Mesendoderm (in vitro differentiated cells): ENCODE data around the gene RABEPK.
"Not testable (repeated sequence)": the region's sequence is repeated elsewhere in the genome, so short reads cannot be mapped to it uniquely, and the experiment has no call there.

Experiments
- DNase-seq: peaks from one replicate; pipeline ENCODE4 v3.0.0; 2013
- H2AK5ac ChIP-seq: 2 replicates; pipeline ENCODE4 v1.6.1; 2013; ENCODE audit warnings: low read length, inconsistent platforms
- H2BK120ac ChIP-seq: 2 replicates; pipeline ENCODE4 v1.6.1; 2013; ENCODE audit warnings: low read depth, mild to moderate bottlenecking, low read length, moderate library complexity, mixed read lengths
- H2BK15ac ChIP-seq: replicated peaks from 2 replicates; pipeline ENCODE4 v1.6.1; 2013; ENCODE audit warnings: low read depth, mild to moderate bottlenecking, moderate library complexity
- H2BK5ac ChIP-seq: 2 replicates; pipeline ENCODE4 v1.6.1; 2013; ENCODE audit warnings: low read length, inconsistent platforms
- H3K18ac ChIP-seq: 2 replicates; pipeline ENCODE4 v1.6.1; 2013; ENCODE audit warnings: mild to moderate bottlenecking, low read length, mixed read lengths
- H3K23ac ChIP-seq: one replicate; pipeline ENCODE4 v1.6.1; 2013; ENCODE audit warnings: low read length
- H3K27ac ChIP-seq: 2 replicates; pipeline ENCODE4 v1.5.1; 2013; ENCODE audit warnings: low read depth, mild to moderate bottlenecking, inconsistent platforms, low read length, moderate library complexity
- H3K27me3 ChIP-seq: 2 replicates; pipeline ENCODE4 v1.6.1; 2013; ENCODE audit warnings: low read length, control low read depth, mild to moderate bottlenecking, inconsistent platforms; ENCODE audit not compliant: insufficient read depth, poor library complexity
- H3K36me3 ChIP-seq: 2 replicates; pipeline ENCODE4 v1.6.1; 2013; ENCODE audit warnings: low read length, inconsistent platforms; ENCODE audit not compliant: control insufficient read depth, insufficient read depth
- H3K4ac ChIP-seq: one replicate; pipeline ENCODE4 v1.6.1; 2013; ENCODE audit warnings: low read depth, mild to moderate bottlenecking, low read length, moderate library complexity
- H3K4me1 ChIP-seq: 2 replicates; pipeline ENCODE4 v1.6.1; 2013; ENCODE audit warnings: low read depth, low read length, inconsistent platforms; ENCODE audit not compliant: control insufficient read depth
- H3K4me2 ChIP-seq: 2 replicates; pipeline ENCODE4 v1.6.1; 2013; ENCODE audit warnings: low read length
- H3K4me3 ChIP-seq: 2 replicates; pipeline ENCODE4 v1.5.1; 2013; ENCODE audit warnings: mild to moderate bottlenecking, low read length
- H3K56ac ChIP-seq: one replicate; pipeline ENCODE4 v1.6.1; 2013; ENCODE audit warnings: low read length
- H3K79me1 ChIP-seq: 2 replicates; pipeline ENCODE4 v1.6.1; 2013; ENCODE audit warnings: low read length, inconsistent platforms
- H3K79me2 ChIP-seq: 2 replicates; pipeline ENCODE4 v1.6.1; 2013; ENCODE audit warnings: mild to moderate bottlenecking, low read length; ENCODE audit not compliant: control insufficient read depth, insufficient read depth
- H3K9ac ChIP-seq: 2 replicates; pipeline ENCODE4 v1.6.1; 2013; ENCODE audit warnings: low read length, inconsistent platforms
- H4K5ac ChIP-seq: one replicate; pipeline ENCODE4 v1.6.1; 2013; ENCODE audit warnings: low read length
- H4K8ac ChIP-seq: one replicate; pipeline ENCODE4 v1.6.1; 2013; ENCODE audit warnings: low read depth, mild to moderate bottlenecking, control low read depth, low read length, moderate library complexity
- WGBS: extraction: QIAGEN DNeasy Blood & Tissue Kit; methylation state at CpG from one replicate; pipeline ENCODE4 v1.1.7; 2013; ENCODE audit warnings: low lambda C conversion rate, missing lambda C conversion rate; ENCODE audit not compliant: insufficient coverage; ENCODE audit errors: extremely low coverage; 5-methylcytosine and 5-hydroxymethylcytosine counted together

Gene RABEPK

GRCh38 chr9:125161284-125161918 lies 38.9 kb upstream of the RABEPK start:
- Histone ChIP-seq H4K8ac (no peak overlapping the region), H3K27me3 (no peaks in the 10 kb centered on the region), H3K18ac (no peak overlapping the region), H3K27ac (no peak overlapping the region), H3K4me2 (no peak overlapping the region), H3K4me3 (no peak overlapping the region), H3K56ac (no peak overlapping the region), H3K9ac (no peak overlapping the region), H3K36me3 (no peaks in the 10 kb centered on the region), H2BK15ac (no peak overlapping the region), H2BK5ac (no peak overlapping the region), H4K5ac (no peak overlapping the region), H3K4me1 (no peaks in the 10 kb centered on the region), H3K4ac (no peak overlapping the region), H3K79me2 (no peaks in the 10 kb centered on the region), H3K23ac (no peak overlapping the region), H3K79me1 (no peaks in the 10 kb centered on the region), H2BK120ac (no peak overlapping the region), H2AK5ac (no peak overlapping the region)
- no peak for DNase-seq
- WGBS, result no CpG with 5 or more reads among the region's 3 CpGs

GRCh38 chr9:125162891-125163290 lies 37.5 kb upstream of the RABEPK start:
- WGBS, result no CpG with 5 or more reads among the region's 6 CpGs
- H3K4me3 ChIP-seq, H3K79me1 ChIP-seq, H3K56ac ChIP-seq, H3K4me1 ChIP-seq, H2AK5ac ChIP-seq, H3K4ac ChIP-seq, H3K9ac ChIP-seq, H3K79me2 ChIP-seq, H4K8ac ChIP-seq, H2BK120ac ChIP-seq, H3K4me2 ChIP-seq, H2BK5ac ChIP-seq, H3K18ac ChIP-seq, DNase-seq, H3K23ac ChIP-seq, H3K27me3 ChIP-seq, H3K27ac ChIP-seq, H3K36me3 ChIP-seq, H2BK15ac ChIP-seq, H4K5ac ChIP-seq: not testable (repeated sequence)

DNA sequence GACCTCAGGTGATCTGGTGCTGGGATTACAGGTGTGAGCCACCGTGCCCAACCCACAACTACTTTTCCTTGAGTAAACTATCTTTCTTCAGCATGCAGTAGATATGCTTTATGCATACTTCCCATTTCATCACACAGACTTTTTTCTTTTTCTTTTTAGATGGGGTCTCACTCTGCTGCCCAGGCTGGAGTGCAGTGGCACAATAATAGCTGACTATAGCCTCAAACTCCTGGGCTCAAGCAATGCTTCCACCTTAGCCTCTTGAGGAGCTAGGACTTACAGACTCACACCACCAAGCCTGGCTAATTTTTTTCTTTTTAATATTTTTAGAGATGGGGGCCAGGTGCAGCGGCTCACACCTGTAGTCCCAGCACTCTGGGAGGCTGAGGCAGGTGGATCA lies 33.6 kb upstream of the RABEPK start:
- Histone ChIP-seq H3K27ac (no peak overlapping the region), H4K8ac (no peak overlapping the region), H2AK5ac (no peak overlapping the region), H2BK15ac (no peak overlapping the region), H2BK5ac (no peak overlapping the region), H3K79me2 (no peaks in the 10 kb centered on the region), H3K9ac (no peak overlapping the region), H3K36me3 (no peaks in the 10 kb centered on the region), H3K18ac (no peak overlapping the region), H4K5ac (no peak overlapping the region), H3K4me2 (no peak overlapping the region), H3K4me3 (no peak overlapping the region), H3K79me1 (no peaks in the 10 kb centered on the region), H2BK120ac (no peak overlapping the region), H3K56ac (no peak overlapping the region), H3K27me3 (no peaks in the 10 kb centered on the region), H3K23ac (no peak overlapping the region), H3K4me1 (no peaks in the 10 kb centered on the region), H3K4ac (no peak overlapping the region)
- DNase-seq, result no peak
- WGBS, result no CpG with 5 or more reads among the region's 2 CpGs

GRCh38 chr9:125169895-125170294 lies 30.4 kb upstream of the RABEPK start:
- Histone ChIP-seq H3K18ac (no peak overlapping the region), H2BK15ac (no peak overlapping the region), H2BK5ac (no peak overlapping the region), H2BK120ac (no peak overlapping the region), H4K8ac (no peak overlapping the region), H3K36me3 (no peaks in the 10 kb centered on the region), H3K79me1 (peaks cover 1% of the 10 kb centered on the region), H3K27me3 (no peaks in the 10 kb centered on the region), H3K9ac (no peak overlapping the region), H3K23ac (no peak overlapping the region), H3K27ac (no peak overlapping the region), H3K4me3 (no peak overlapping the region), H3K4me2 (no peak overlapping the region), H3K79me2 (peaks cover 2% of the 10 kb centered on the region), H3K56ac (no peak overlapping the region), H4K5ac (no peak overlapping the region), H3K4me1 (no peaks in the 10 kb centered on the region), H3K4ac (no peak overlapping the region), H2AK5ac (no peak overlapping the region)
- DNase-seq, result no peak

GRCh38 chr9:125172031-125172755 lies 28.1 kb upstream of the RABEPK start:
- no peak overlapping the region for H3K18ac ChIP-seq
- H3K4ac ChIP-seq, result no peak overlapping the region
- H2BK120ac ChIP-seq, result no peak overlapping the region
- H3K4me1 ChIP-seq, result no peaks in the 10 kb centered on the region
- H2AK5ac ChIP-seq, result no peak overlapping the region
- H3K79me1 ChIP-seq, result peaks cover 6% of the 10 kb centered on the region
- H3K36me3 ChIP-seq, result no peaks in the 10 kb centered on the region
- H3K27ac ChIP-seq, result no peak overlapping the region
- no peak overlapping the region for H3K4me2 ChIP-seq
- H3K9ac ChIP-seq, result no peak overlapping the region
- no peak for DNase-seq
- no peaks in the 10 kb centered on the region for H3K27me3 ChIP-seq
- WGBS, result no CpG with 5 or more reads among the region's 6 CpGs
- no peak overlapping the region for H3K56ac ChIP-seq
- H3K23ac ChIP-seq, result no peak overlapping the region
- no peak overlapping the region for H2BK15ac ChIP-seq
- no peak overlapping the region for H4K8ac ChIP-seq
- no peak overlapping the region for H3K4me3 ChIP-seq
- no peak overlapping the region for H4K5ac ChIP-seq
- H3K79me2 ChIP-seq, result peaks cover 9% of the 10 kb centered on the region
- H2BK5ac ChIP-seq, result no peak overlapping the region

- no peak overlapping the region for H3K4me3 ChIP-seq
- WGBS, result no CpG with 5 or more reads among the region's 3 CpGs
- H2BK15ac ChIP-seq, result no peak overlapping the region
- peaks cover 11% of the 10 kb centered on the region for H3K79me1 ChIP-seq
- no peaks in the 10 kb centered on the region for H3K4me1 ChIP-seq
- no peak overlapping the region for H3K4me2 ChIP-seq
- no peak overlapping the region for H4K5ac ChIP-seq
- no peak overlapping the region for H3K18ac ChIP-seq
- no peak overlapping the region for H4K8ac ChIP-seq
- no peak overlapping the region for H2BK120ac ChIP-seq
- no peak overlapping the region for H3K56ac ChIP-seq
- no peak for DNase-seq
- no peak overlapping the region for H2AK5ac ChIP-seq
- no peak overlapping the region for H3K27ac ChIP-seq
- no peak overlapping the region for H3K9ac ChIP-seq
- H2BK5ac ChIP-seq, result no peak overlapping the region
- no peak overlapping the region for H3K23ac ChIP-seq
- no peak overlapping the region for H3K4ac ChIP-seq
- H3K79me2 ChIP-seq, result peaks cover 28% of the 10 kb centered on the region
- H3K27me3 ChIP-seq, result no peaks in the 10 kb centered on the region
- H3K36me3 ChIP-seq, result no peaks in the 10 kb centered on the region
Measured at GRCh38 chr9:125176636-125177035, 23.7 kb upstream of the RABEPK start.
